Neuronal stem cell (in vitro differentiated cells): ENCODE measurements around the gene NSG2.

Source experiments
- DNase-seq: peaks from one replicate; pipeline ENCODE4 v3.0.0-alpha.2; 2013; ENCODE audit warnings: low spot score
- H2AFZ ChIP-seq: one replicate; pipeline ENCODE4 v1.6.1; 2013; ENCODE audit warnings: mild to moderate bottlenecking, low read length, inconsistent platforms
- H2AK5ac ChIP-seq: 2 replicates; pipeline ENCODE4 v1.6.1; 2013; ENCODE audit warnings: low read depth, mild to moderate bottlenecking, inconsistent platforms, low read length, moderate library complexity, mixed read lengths
- H2BK120ac ChIP-seq: 2 replicates; pipeline ENCODE4 v1.6.1; 2013; ENCODE audit warnings: low read depth, mild to moderate bottlenecking, inconsistent platforms, low read length, moderate library complexity, mixed read lengths
- H2BK12ac ChIP-seq: one replicate; pipeline ENCODE4 v1.6.1; 2013; ENCODE audit warnings: low read length, inconsistent platforms
- H2BK15ac ChIP-seq: 2 replicates; pipeline ENCODE4 v1.6.1; 2013; ENCODE audit warnings: mild to moderate bottlenecking, low read length, inconsistent platforms, mixed read lengths
- H2BK5ac ChIP-seq: one replicate; pipeline ENCODE4 v1.6.1; 2013; ENCODE audit warnings: inconsistent platforms, mild to moderate bottlenecking, low read length, moderate library complexity
- H3K14ac ChIP-seq: one replicate; pipeline ENCODE4 v1.6.1; 2013; ENCODE audit warnings: low read length, inconsistent platforms
- H3K18ac ChIP-seq: 2 replicates; pipeline ENCODE4 v1.6.1; 2013; ENCODE audit warnings: low read length, inconsistent platforms
- H3K23ac ChIP-seq: 2 replicates; pipeline ENCODE4 v1.6.1; 2013; ENCODE audit warnings: low read depth, mild to moderate bottlenecking, mixed read lengths, low read length, inconsistent platforms; ENCODE audit not compliant: poor library complexity
- H3K27ac ChIP-seq: replicated peaks from 3 replicates; pipeline ENCODE4 v1.5.1; 2013; ENCODE audit warnings: low read length, inconsistent platforms
- H3K27me3 ChIP-seq, 3 experiments: 2 replicates each; pipeline ENCODE4 v1.6.1; 2013; ENCODE audit warnings: low read length in 3 of 3, mild to moderate bottlenecking in 2 of 3, inconsistent platforms in 1 of 3, low read depth in 1 of 3, mixed read lengths in 1 of 3, moderate library complexity in 1 of 3; ENCODE audit not compliant: control insufficient read depth in 3 of 3, insufficient read depth in 3 of 3
- H3K36me3 ChIP-seq, 2 donors: replicated peaks in 1 of 2; 2 replicates each; pipeline ENCODE4 v1.6.1; 2013; ENCODE audit warnings: low read length in 2 of 2; ENCODE audit not compliant: control insufficient read depth in 2 of 2, insufficient read depth in 2 of 2
- H3K4ac ChIP-seq: 2 replicates; pipeline ENCODE4 v1.6.1; 2013; ENCODE audit warnings: inconsistent platforms, mild to moderate bottlenecking, low read length, moderate library complexity
- H3K4me1 ChIP-seq, 2 donors: 1 replicate in 1 of 2; 2 replicates in 1 of 2; pipeline ENCODE4 v1.6.1; 2013; ENCODE audit warnings: low read length in 2 of 2, low read depth in 1 of 2; ENCODE audit not compliant: control insufficient read depth in 2 of 2, insufficient read depth in 1 of 2
- H3K4me2 ChIP-seq: one replicate; pipeline ENCODE4 v1.6.1; 2013; ENCODE audit warnings: mild to moderate bottlenecking, low read length, inconsistent platforms; ENCODE audit not compliant: insufficient read depth, poor library complexity, severe bottlenecking
- H3K4me3 ChIP-seq, 2 donors: 2 replicates each; pipeline ENCODE4 v1.5.1; 2013; ENCODE audit warnings: low read length in 2 of 2, mild to moderate bottlenecking in 2 of 2, inconsistent platforms in 1 of 2, moderate library complexity in 1 of 2
- H3K79me1 ChIP-seq: one replicate; pipeline ENCODE4 v1.6.1; 2013; ENCODE audit warnings: low read depth, mild to moderate bottlenecking, inconsistent platforms, low read length, moderate library complexity
- H3K9ac ChIP-seq: one replicate; pipeline ENCODE4 v1.6.1; 2013; ENCODE audit warnings: mild to moderate bottlenecking, low read depth, low read length, inconsistent platforms; ENCODE audit not compliant: poor library complexity
- H3K9me3 ChIP-seq, 2 donors: replicated peaks in 1 of 2; 2 replicates each; pipeline versions ENCODE3 to v1.6.1; 2013; ENCODE audit warnings: low read length in 2 of 2, mild to moderate bottlenecking in 2 of 2, inconsistent platforms in 1 of 2, low read depth in 1 of 2, mixed read lengths in 1 of 2, moderate library complexity in 1 of 2; ENCODE audit not compliant: control insufficient read depth in 2 of 2, insufficient read depth in 1 of 2
- H4K8ac ChIP-seq: one replicate; pipeline ENCODE4 v1.6.1; 2013; ENCODE audit warnings: low read depth, mild to moderate bottlenecking, inconsistent platforms, low read length, moderate library complexity
- H4K91ac ChIP-seq: one replicate; pipeline ENCODE4 v1.6.1; 2013; ENCODE audit warnings: low read length, low read depth, mild to moderate bottlenecking, inconsistent platforms; ENCODE audit not compliant: poor library complexity
- WGBS, 2 donors: extraction: QIAGEN DNeasy Blood & Tissue Kit; methylation state at CpG; one replicate each; pipeline ENCODE4 v1.1.7; 2013; ENCODE audit warnings: missing lambda C conversion rate in 2 of 2, mixed read lengths in 1 of 2; ENCODE audit not compliant: insufficient read length in 2 of 2, insufficient replicate concordance in 1 of 2; ENCODE audit errors: extremely low coverage in 2 of 2; 5-methylcytosine and 5-hydroxymethylcytosine counted together

Gene NSG2

GRCh38 chr5:174053905-174054304, 8.4 kb downstream of the NSG2 start:
- Histone ChIP-seq H3K9me3 (peaks cover 0 to 2% of the 10 kb centered on the region in 2 donors), H2AK5ac (no peak overlapping the region), H2BK12ac (no peak overlapping the region), H3K18ac (no peak overlapping the region), H3K36me3 (no peaks in the 10 kb centered on the region), H4K8ac (no peak overlapping the region), H3K4me3 (no peak overlapping the region), H3K9ac (no peak overlapping the region), H2BK15ac (no peak overlapping the region), H3K27me3 (peaks cover 0 to 3% (median 0%) of the 10 kb centered on the region in 3 experiments), H3K4me2 (no peak overlapping the region), H3K4me1 (no peaks in the 10 kb centered on the region), H3K23ac (no peak overlapping the region), H2AFZ (no peak overlapping the region), H3K14ac (no peak overlapping the region), H4K91ac (no peak overlapping the region), H2BK120ac (no peak overlapping the region), H3K79me1 (no peaks in the 10 kb centered on the region), H2BK5ac (no peak overlapping the region), H3K27ac (no peak overlapping the region), H3K4ac (no peak overlapping the region)
- WGBS, 2 donors, result no CpG with 5 or more reads among the region's 3 CpGs
- no peak for DNase-seq

- no peak overlapping the region for H4K91ac ChIP-seq
- no peak overlapping the region for H4K8ac ChIP-seq
- H3K4me3 ChIP-seq, result no peak overlapping the region
- H3K9me3 ChIP-seq, result peaks cover 0 to 2% of the 10 kb centered on the region in 2 donors
- no CpG with 5 or more reads among the region's 4 CpGs for WGBS, 2 donors
- no peak overlapping the region for H3K14ac ChIP-seq
- no peak overlapping the region for H3K18ac ChIP-seq
- no peak overlapping the region for H2BK12ac ChIP-seq
- no peak overlapping the region for H3K23ac ChIP-seq
- H2BK15ac ChIP-seq, result no peak overlapping the region
- no peak for DNase-seq
- peaks cover 0 to 3% (median 0%) of the 10 kb centered on the region in 3 experiments for H3K27me3 ChIP-seq
- no peak overlapping the region for H2BK120ac ChIP-seq
- no peak overlapping the region for H2BK5ac ChIP-seq
- H2AFZ ChIP-seq, result no peak overlapping the region
- H3K27ac ChIP-seq, result no peak overlapping the region
- no peaks in the 10 kb centered on the region for H3K4me1 ChIP-seq
- H2AK5ac ChIP-seq, result no peak overlapping the region
- H3K79me1 ChIP-seq, result no peaks in the 10 kb centered on the region
- no peak overlapping the region for H3K4me2 ChIP-seq
- H3K36me3 ChIP-seq, result no peaks in the 10 kb centered on the region
- no peak overlapping the region for H3K4ac ChIP-seq
- no peak overlapping the region for H3K9ac ChIP-seq
Observed at GRCh38 chr5:174056064-174056847, 10.8 kb downstream of the NSG2 start.

GRCh38 chr5:174057206-174057605, 11.7 kb downstream of the NSG2 start:
- Histone ChIP-seq H3K4me1 (no peaks in the 10 kb centered on the region), H3K9ac (no peak overlapping the region), H3K9me3 (peaks cover 0 to 2% of the 10 kb centered on the region in 2 donors), H3K27ac (no peak overlapping the region), H3K23ac (no peak overlapping the region), H3K36me3 (no peaks in the 10 kb centered on the region), H3K4ac (no peak overlapping the region), H3K14ac (no peak overlapping the region), H3K27me3 (peaks cover 0 to 3% (median 0%) of the 10 kb centered on the region in 3 experiments), H2AK5ac (no peak overlapping the region), H2BK5ac (no peak overlapping the region), H3K18ac (no peak overlapping the region), H3K79me1 (no peaks in the 10 kb centered on the region), H3K4me3 (no peak overlapping the region), H2BK120ac (no peak overlapping the region), H4K8ac (no peak overlapping the region), H2AFZ (no peak overlapping the region), H2BK12ac (no peak overlapping the region), H3K4me2 (no peak overlapping the region), H2BK15ac (no peak overlapping the region), H4K91ac (no peak overlapping the region)
- DNase-seq, result no peak
- no CpG with 5 or more reads among the region's 6 CpGs for WGBS, 2 donors

- Histone ChIP-seq H3K18ac (no peak overlapping the region), H3K14ac (no peak overlapping the region), H3K27me3 (peaks cover 0 to 3% (median 0%) of the 10 kb centered on the region in 3 experiments), H2BK5ac (no peak overlapping the region), H3K36me3 (no peaks in the 10 kb centered on the region), H2AFZ (no peak overlapping the region), H4K91ac (no peak overlapping the region), H4K8ac (no peak overlapping the region), H3K4me2 (no peak overlapping the region), H3K79me1 (no peaks in the 10 kb centered on the region), H3K27ac (no peak overlapping the region), H2BK12ac (no peak overlapping the region), H2BK120ac (no peak overlapping the region), H3K4me1 (no peaks in the 10 kb centered on the region), H3K4me3 (no peak overlapping the region), H2BK15ac (no peak overlapping the region), H3K9me3 (no peaks in the 10 kb centered on the region), H2AK5ac (no peak overlapping the region), H3K4ac (no peak overlapping the region), H3K9ac (no peak overlapping the region), H3K23ac (no peak overlapping the region)
- WGBS, 2 donors, result no CpG with 5 or more reads among the region's 2 CpGs
- DNase-seq, result no peak
Observed at GRCh38 chr5:174058433-174059122, 13.1 kb downstream of the NSG2 start.
